B cell (primary cell): ENCODE measurements around the gene MMP15. TPM values are rescaled to one million over a fixed set of nuclear protein-coding genes. Genes with fewer than 3 reads are reported as not detected.

ENCODE experiments used
- ATAC-seq: fragments of 200-7000 bp; cut with Tn5 transposase; one replicate; pipeline ENCODE4 v1.10.0; 2021; ENCODE audit warnings: low read depth, mild to moderate bottlenecking, moderate number of reproducible peaks, moderate library complexity
- CTCF ChIA-PET: fragments of 350-600 bp; sonication (Branson Sonifier 250); formaldehyde crosslinking; loops from one replicate; lab custom pipeline; 2021; ENCODE audit warnings: antibody characterized with exemption, inconsistent platforms; lab: Charles Lee
- POLR2A ChIA-PET: fragments of 350-600 bp; sonication (Branson Sonifier 250); formaldehyde crosslinking; loops from one replicate; lab custom pipeline; 2021; ENCODE audit warnings: antibody characterized with exemption; lab: Charles Lee
- DNase-seq: peaks from one replicate; pipeline ENCODE4 v3.0.0; 2013
- H2AFZ ChIP-seq: 2 replicates; pipeline ENCODE4 v1.6.1; 2012; ENCODE audit warnings: mild to moderate bottlenecking, low read depth, low read length; ENCODE audit not compliant: insufficient read depth, poor library complexity, severe bottlenecking
- H3K27ac ChIP-seq, 2 donors: 1 replicate in 1 of 2; 2 replicates in 1 of 2; pipeline ENCODE4 v1.5.1; 2012 to 2013; ENCODE audit warnings: low read length in 2 of 2, mild to moderate bottlenecking in 2 of 2, moderate library complexity in 1 of 2
- H3K27me3 ChIP-seq, 4 experiments: fragments of 200-600 bp in 1 of 4; sonication (generic) in 1 of 4; replicated peaks in 1 of 4; 1 replicate in 2 of 4; 2 replicates in 2 of 4; pipeline versions ENCODE4 v1.6.1 to v1.7.0; 2013 to 2016; ENCODE audit warnings: low read length in 3 of 4, mild to moderate bottlenecking in 2 of 4, mixed read lengths in 1 of 4, moderate library complexity in 1 of 4; ENCODE audit not compliant: insufficient read depth in 4 of 4, control insufficient read depth in 3 of 4; ENCODE audit errors: control extremely low read depth in 1 of 4
- H3K36me3 ChIP-seq, 2 experiments: replicated peaks in 1 of 2; 1 replicate in 1 of 2; 2 replicates in 1 of 2; pipeline versions ENCODE4 v1.6.1 to v1.7.1; 2013; ENCODE audit warnings: low read length in 1 of 2; ENCODE audit not compliant: insufficient read depth in 2 of 2, control insufficient read depth in 1 of 2; ENCODE audit errors: control extremely low read depth in 1 of 2, extremely low read depth in 1 of 2
- H3K4me1 ChIP-seq, 2 donors: fragments of 200-600 bp in 1 of 2; sonication (generic) in 1 of 2; 1 replicate in 1 of 2; 2 replicates in 1 of 2; pipeline versions ENCODE4 v1.5.1 to v1.6.1; 2013 to 2017; ENCODE audit warnings: low read length in 2 of 2; ENCODE audit not compliant: control insufficient read depth in 2 of 2, insufficient read depth in 2 of 2
- H3K4me2 ChIP-seq: replicated peaks from 2 replicates; pipeline ENCODE3; 2012; ENCODE audit warnings: mild to moderate bottlenecking, low read depth, low read length; ENCODE audit not compliant: poor library complexity, severe bottlenecking
- H3K4me3 ChIP-seq, 5 experiments: fragments of 200-600 bp in 1 of 5; sonication (generic) in 1 of 5; 1 replicate in 3 of 5; 2 replicates in 2 of 5; pipeline versions ENCODE4 v1.5.1 to v1.7.0; 2011 to 2016; ENCODE audit warnings: low read length in 4 of 5, mild to moderate bottlenecking in 4 of 5, low read depth in 2 of 5, control low read depth in 1 of 5, moderate library complexity in 1 of 5; ENCODE audit not compliant: insufficient read depth in 1 of 5; ENCODE audit errors: control extremely low read depth in 1 of 5, extremely low read depth in 1 of 5
- H3K79me2 ChIP-seq: fragments of 200-600 bp; sonication (generic); one replicate; pipeline ENCODE4 v1.6.0; 2016; ENCODE audit warnings: low read length; ENCODE audit not compliant: control insufficient read depth, insufficient read depth
- H3K9ac ChIP-seq: fragments of 200-600 bp; sonication (generic); 2 replicates; pipeline ENCODE4 v1.6.1; 2017; ENCODE audit warnings: mild to moderate bottlenecking, low read length, moderate library complexity
- H3K9me3 ChIP-seq, 3 donors: one replicate each; pipeline versions ENCODE4 v1.6.1 to v1.7.1; 2013; ENCODE audit warnings: low read length in 2 of 3; ENCODE audit not compliant: control insufficient read depth in 2 of 3, insufficient read depth in 1 of 3; ENCODE audit errors: control extremely low read depth in 1 of 3
- H4K20me1 ChIP-seq: 2 replicates; pipeline ENCODE4 v1.6.0; 2012; ENCODE audit warnings: mild to moderate bottlenecking, low read length; ENCODE audit not compliant: insufficient read depth, control insufficient read depth, poor library complexity, severe bottlenecking
- H3K27ac Mint-ChIP-seq: one replicate; pipeline ENCODE4 v1.8.0; 2021; ENCODE audit warnings: mixed read lengths
- H3K27me3 Mint-ChIP-seq: one replicate; pipeline ENCODE4 v1.8.0; 2021; ENCODE audit warnings: mixed read lengths
- H3K4me1 Mint-ChIP-seq: one replicate; pipeline ENCODE4 v1.8.0; 2021; ENCODE audit warnings: mixed read lengths
- H3K4me3 Mint-ChIP-seq: one replicate; pipeline ENCODE4 v1.8.0; 2021; ENCODE audit warnings: mixed read lengths
- H3K9me3 Mint-ChIP-seq: one replicate; pipeline ENCODE4 v1.8.0; 2022; ENCODE audit warnings: mixed read lengths; ENCODE audit not compliant: insufficient read depth
- CTCF ChIP-seq: fragments of 200-600 bp; IDR thresholded peaks from one replicate; pipeline ENCODE4 v1.8.0; 2022; ENCODE audit warnings: antibody characterized with exemption, mild to moderate bottlenecking
- EZH2 ChIP-seq: IDR thresholded peaks from 2 replicates; pipeline ENCODE4 v1.6.1; 2012; ENCODE audit warnings: borderline replicate concordance, low read depth, mild to moderate bottlenecking, moderate library complexity, low read length; ENCODE audit not compliant: insufficient read depth, poor library complexity, severe bottlenecking
- WGBS: methylation state at CpG from one replicate; pipeline ENCODE4 v1.1.5; 2013; ENCODE audit warnings: missing lambda C conversion rate; ENCODE audit not compliant: insufficient coverage; 5-methylcytosine and 5-hydroxymethylcytosine counted together
- intact Hi-C: fragments of 100-400 bp; cut with micrococcal nuclease; formaldehyde crosslinking; loops from one replicate; pipeline ENCODE4 v1.10.0; 2022
- polyA plus RNA-seq: library from polyadenylated mRNA; depleted of rRNA; stranded (reverse); fragments of >200 nt; gene quantifications from 2 replicates; pipeline ENCODE4 v1.2.3, GENCODE V29; 2012
- total RNA-seq, 2 donors: library from RNA; stranded (reverse); fragments of 120-200 nt in 1 of 2; gene quantifications; 1 replicate in 1 of 2; 2 replicates in 1 of 2; pipeline versions ENCODE4 v1.2.3 to v1.2.4, GENCODE V29; 2013 to 2022

Gene MMP15
- total and polyA plus RNA-seq, 2 donors (not counting 1 experiment from before 2014, with no cell fraction given) = not detected

- intact Hi-C loops = no loop called here
- no peaks in the 10 kb centered on the region for H3K79me2 ChIP-seq
- Mint-ChIP-seq H3K27ac (no peak overlapping the region), H3K4me3 (no peak overlapping the region), H3K27me3 (peaks cover 5% of the 10 kb centered on the region), H3K9me3 (no peaks in the 10 kb centered on the region), H3K4me1 (no peaks in the 10 kb centered on the region)
- no peak overlapping the region for H3K4me3 ChIP-seq
- no peaks in the 10 kb centered on the region for H3K36me3 ChIP-seq
- CTCF ChIA-PET = interaction anchor here (0.7 kb wide), 1 partner anchor 16 kb away, joined by 3 read pairs; no protein-coding TSS in a partner anchor
- H3K9ac ChIP-seq = no peak overlapping the region
- no peaks in the 10 kb centered on the region for H4K20me1 ChIP-seq
- H2AFZ ChIP-seq = no peak overlapping the region
- H3K27me3 ChIP-seq = no peaks in the 10 kb centered on the region
- ATAC-seq = no peak
- POLR2A ChIA-PET = interaction anchor here (0.6 kb wide), 1 partner anchor 575 kb away, joined by 3 read pairs; no protein-coding TSS in a partner anchor
- 86% methylated on average over 12 of the region's 17 CpGs for WGBS
- TF ChIP-seq EZH2 = no peak
- no peak for TF ChIP-seq CTCF
- peaks cover 0 to 3% (median 0%) of the 10 kb centered on the region in 3 donors for H3K9me3 ChIP-seq
- no peak overlapping the region for H3K4me2 ChIP-seq
- H3K27ac ChIP-seq = no peak overlapping the region
- H3K4me1 ChIP-seq = no peaks in the 10 kb centered on the region
- no peak for DNase-seq
Observed at GRCh38 chr16:58049232-58050185, 24.0 kb downstream of the MMP15 start.

- no peak overlapping the region for H3K27ac ChIP-seq
- CTCF ChIA-PET = no interaction called here
- H3K9ac ChIP-seq = no peak overlapping the region
- H3K9me3 Mint-ChIP-seq = no peaks in the 10 kb centered on the region
- 100% methylated on average over 1 of the region's 2 CpGs for WGBS
- DNase-seq = no peak
- intact Hi-C loops = no loop called here
- H2AFZ ChIP-seq = no peak overlapping the region
- ATAC-seq = no peak
- peaks cover 5% of the 10 kb centered on the region for H3K27me3 Mint-ChIP-seq
- H3K4me3 ChIP-seq = no peak overlapping the region
- H3K4me3 Mint-ChIP-seq = no peak overlapping the region
- no peak overlapping the region for H3K27ac Mint-ChIP-seq
- H3K4me1 ChIP-seq = no peaks in the 10 kb centered on the region
- H3K4me2 ChIP-seq = no peak overlapping the region
- H3K79me2 ChIP-seq = no peaks in the 10 kb centered on the region
- peaks cover 0 to 3% (median 0%) of the 10 kb centered on the region in 3 donors for H3K9me3 ChIP-seq
- TF ChIP-seq EZH2 (no peak), CTCF (no peak)
- H3K36me3 ChIP-seq = no peaks in the 10 kb centered on the region
- no peaks in the 10 kb centered on the region for H3K4me1 Mint-ChIP-seq
- POLR2A ChIA-PET = no interaction called here
- H3K27me3 ChIP-seq = no peaks in the 10 kb centered on the region
- H4K20me1 ChIP-seq = no peaks in the 10 kb centered on the region
Observed at GRCh38 chr16:58051296-58051695, 25.7 kb downstream of the MMP15 start.
